GM23338 (cell line): ENCODE measurements around the gene APBA2.
"Not testable (repeated sequence)": the region's sequence is repeated elsewhere in the genome, so short reads cannot be mapped to it uniquely, and the experiment has no call there.

Experiments used
- CREB1 ChIP-seq: fragments of 250-450 bp; sonication (Bioruptor Pico); IDR thresholded peaks from 2 replicates; pipeline ENCODE4 v1.5.0; 2020; ENCODE audit warnings: low read depth, mild to moderate bottlenecking, moderate library complexity
- EZH2 ChIP-seq: fragments of 200-600 bp; sonication (generic); IDR thresholded peaks from one replicate; pipeline ENCODE4 v1.8.0; 2017; ENCODE audit warnings: antibody characterized with exemption, mild to moderate bottlenecking, low read depth; ENCODE audit not compliant: unreplicated experiment
- EZH2phosphoT487 ChIP-seq: fragments of 200-600 bp; sonication (generic); IDR thresholded peaks from one replicate; pipeline ENCODE4 v1.8.1; 2018; ENCODE audit warnings: antibody characterized with exemption; ENCODE audit not compliant: unreplicated experiment
- JUNB ChIP-seq: IDR thresholded peaks from one replicate; pipeline ENCODE4 v1.6.1; 2016; ENCODE audit warnings: antibody characterized with exemption; ENCODE audit not compliant: unreplicated experiment
- POLR2AphosphoS5 ChIP-seq: IDR thresholded peaks from 2 replicates; pipeline ENCODE4 v1.6.1; 2016; ENCODE audit warnings: antibody characterized with exemption, low read depth
- ZNF331 ChIP-seq: fragments of 250-450 bp; sonication (Bioruptor Pico); IDR thresholded peaks from 2 replicates; pipeline ENCODE4 v1.5.0; 2020; ENCODE audit warnings: low read depth, mild to moderate bottlenecking, moderate library complexity
- TF ChIP-seq, protein P1 (sequence below), 2 experiments: fragments of 200-600 bp in 1 of 2; sonication (generic) in 1 of 2; conservative IDR thresholded peaks; 2 replicates each; pipeline versions ENCODE4 v1.5.1 to v1.6.1; 2016 to 2017; ENCODE audit warnings: antibody characterized with exemption in 2 of 2, low read depth in 2 of 2, mild to moderate bottlenecking in 2 of 2, moderate library complexity in 1 of 2
- TF ChIP-seq, protein P2 (sequence below): IDR thresholded peaks from one replicate; pipeline ENCODE4 v1.6.1; 2018; ENCODE audit warnings: antibody characterized with exemption; ENCODE audit not compliant: unreplicated experiment
- TF ChIP-seq, protein P3 (sequence below): IDR thresholded peaks from 2 replicates; pipeline ENCODE4 v1.6.1; 2016; ENCODE audit warnings: antibody characterized with exemption

DNA sequence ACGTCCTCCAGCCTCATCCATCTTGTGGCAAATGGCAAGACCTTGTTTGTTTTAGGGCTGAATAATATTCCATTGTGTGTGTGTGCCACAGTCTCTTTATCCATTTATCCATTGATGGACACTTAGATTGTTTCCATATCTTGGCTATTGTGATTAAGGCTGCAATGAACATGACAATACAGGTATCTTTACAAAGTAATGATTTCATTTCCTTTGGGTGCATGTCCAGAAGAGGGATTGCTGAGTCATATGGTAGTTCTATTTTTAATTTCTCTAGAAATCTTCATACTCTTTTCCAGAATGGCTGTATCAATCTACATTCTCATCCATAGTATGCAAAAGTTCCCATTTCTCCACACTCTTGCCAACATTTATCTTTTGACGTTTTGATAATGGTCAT, 31.2 kb upstream of the APBA2 start:
- TF ChIP-seq, protein P1, sequence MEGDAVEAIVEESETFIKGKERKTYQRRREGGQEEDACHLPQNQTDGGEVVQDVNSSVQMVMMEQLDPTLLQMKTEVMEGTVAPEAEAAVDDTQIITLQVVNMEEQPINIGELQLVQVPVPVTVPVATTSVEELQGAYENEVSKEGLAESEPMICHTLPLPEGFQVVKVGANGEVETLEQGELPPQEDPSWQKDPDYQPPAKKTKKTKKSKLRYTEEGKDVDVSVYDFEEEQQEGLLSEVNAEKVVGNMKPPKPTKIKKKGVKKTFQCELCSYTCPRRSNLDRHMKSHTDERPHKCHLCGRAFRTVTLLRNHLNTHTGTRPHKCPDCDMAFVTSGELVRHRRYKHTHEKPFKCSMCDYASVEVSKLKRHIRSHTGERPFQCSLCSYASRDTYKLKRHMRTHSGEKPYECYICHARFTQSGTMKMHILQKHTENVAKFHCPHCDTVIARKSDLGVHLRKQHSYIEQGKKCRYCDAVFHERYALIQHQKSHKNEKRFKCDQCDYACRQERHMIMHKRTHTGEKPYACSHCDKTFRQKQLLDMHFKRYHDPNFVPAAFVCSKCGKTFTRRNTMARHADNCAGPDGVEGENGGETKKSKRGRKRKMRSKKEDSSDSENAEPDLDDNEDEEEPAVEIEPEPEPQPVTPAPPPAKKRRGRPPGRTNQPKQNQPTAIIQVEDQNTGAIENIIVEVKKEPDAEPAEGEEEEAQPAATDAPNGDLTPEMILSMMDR (conservative IDR thresholded peaks at IDR 0.05; ENCODE audit: low read depth in 2 of 2), result not testable (repeated sequence)
- TF ChIP-seq ZNF331 (CRISPR knock-in tag); POLR2AphosphoS5; EZH2; EZH2phosphoT487; CREB1; JUNB: not testable (repeated sequence)
- TF ChIP-seq, protein P2, sequence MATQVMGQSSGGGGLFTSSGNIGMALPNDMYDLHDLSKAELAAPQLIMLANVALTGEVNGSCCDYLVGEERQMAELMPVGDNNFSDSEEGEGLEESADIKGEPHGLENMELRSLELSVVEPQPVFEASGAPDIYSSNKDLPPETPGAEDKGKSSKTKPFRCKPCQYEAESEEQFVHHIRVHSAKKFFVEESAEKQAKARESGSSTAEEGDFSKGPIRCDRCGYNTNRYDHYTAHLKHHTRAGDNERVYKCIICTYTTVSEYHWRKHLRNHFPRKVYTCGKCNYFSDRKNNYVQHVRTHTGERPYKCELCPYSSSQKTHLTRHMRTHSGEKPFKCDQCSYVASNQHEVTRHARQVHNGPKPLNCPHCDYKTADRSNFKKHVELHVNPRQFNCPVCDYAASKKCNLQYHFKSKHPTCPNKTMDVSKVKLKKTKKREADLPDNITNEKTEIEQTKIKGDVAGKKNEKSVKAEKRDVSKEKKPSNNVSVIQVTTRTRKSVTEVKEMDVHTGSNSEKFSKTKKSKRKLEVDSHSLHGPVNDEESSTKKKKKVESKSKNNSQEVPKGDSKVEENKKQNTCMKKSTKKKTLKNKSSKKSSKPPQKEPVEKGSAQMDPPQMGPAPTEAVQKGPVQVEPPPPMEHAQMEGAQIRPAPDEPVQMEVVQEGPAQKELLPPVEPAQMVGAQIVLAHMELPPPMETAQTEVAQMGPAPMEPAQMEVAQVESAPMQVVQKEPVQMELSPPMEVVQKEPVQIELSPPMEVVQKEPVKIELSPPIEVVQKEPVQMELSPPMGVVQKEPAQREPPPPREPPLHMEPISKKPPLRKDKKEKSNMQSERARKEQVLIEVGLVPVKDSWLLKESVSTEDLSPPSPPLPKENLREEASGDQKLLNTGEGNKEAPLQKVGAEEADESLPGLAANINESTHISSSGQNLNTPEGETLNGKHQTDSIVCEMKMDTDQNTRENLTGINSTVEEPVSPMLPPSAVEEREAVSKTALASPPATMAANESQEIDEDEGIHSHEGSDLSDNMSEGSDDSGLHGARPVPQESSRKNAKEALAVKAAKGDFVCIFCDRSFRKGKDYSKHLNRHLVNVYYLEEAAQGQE, result not testable (repeated sequence)
- TF ChIP-seq, protein P3, sequence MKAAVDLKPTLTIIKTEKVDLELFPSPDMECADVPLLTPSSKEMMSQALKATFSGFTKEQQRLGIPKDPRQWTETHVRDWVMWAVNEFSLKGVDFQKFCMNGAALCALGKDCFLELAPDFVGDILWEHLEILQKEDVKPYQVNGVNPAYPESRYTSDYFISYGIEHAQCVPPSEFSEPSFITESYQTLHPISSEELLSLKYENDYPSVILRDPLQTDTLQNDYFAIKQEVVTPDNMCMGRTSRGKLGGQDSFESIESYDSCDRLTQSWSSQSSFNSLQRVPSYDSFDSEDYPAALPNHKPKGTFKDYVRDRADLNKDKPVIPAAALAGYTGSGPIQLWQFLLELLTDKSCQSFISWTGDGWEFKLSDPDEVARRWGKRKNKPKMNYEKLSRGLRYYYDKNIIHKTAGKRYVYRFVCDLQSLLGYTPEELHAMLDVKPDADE, result not testable (repeated sequence)
